DMS79 (cell line): ENCODE measurements around the gene TMEM107.

Source experiments
- DNase-seq: peaks from one replicate; lab custom pipeline; 2025; lab: John Stamatoyannopoulos, UW

The TMEM107 gene

DNA sequence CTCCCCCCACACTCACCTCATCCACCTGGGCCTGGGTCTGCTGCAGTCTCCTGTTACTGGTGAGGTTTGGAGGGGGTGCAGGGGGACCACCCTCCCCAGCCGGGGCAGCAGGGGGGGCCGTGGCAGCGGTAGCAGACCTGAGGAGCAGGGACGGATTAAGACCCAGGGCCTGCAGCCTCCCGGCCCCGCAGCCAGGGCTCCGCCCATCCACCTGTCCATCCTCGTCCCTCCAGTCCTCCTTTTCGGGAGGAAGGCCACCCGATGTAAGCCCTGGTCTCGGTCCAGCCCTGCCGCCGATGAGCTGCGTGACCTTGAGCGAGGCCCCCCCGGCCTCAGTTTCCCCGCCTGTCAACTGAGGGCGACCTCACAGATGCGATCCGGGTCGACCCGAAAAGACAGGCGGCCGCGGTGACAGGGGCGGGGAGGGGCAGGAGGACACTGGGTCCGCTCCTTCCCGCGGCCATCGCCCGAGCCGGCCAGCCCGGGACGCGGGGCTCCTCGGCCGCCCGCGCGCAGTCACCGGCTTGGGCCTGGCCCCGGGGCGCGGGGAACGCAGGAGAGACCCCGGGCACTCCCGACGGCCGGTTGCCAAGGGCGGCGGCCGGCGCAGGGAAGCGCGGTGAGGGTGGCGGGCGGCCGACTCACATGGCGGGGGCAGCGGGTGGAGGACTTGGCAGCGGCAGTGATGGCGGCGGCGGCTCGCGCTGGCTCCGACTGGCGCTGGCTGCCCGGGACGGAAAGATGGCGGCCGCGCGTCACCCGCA is 13.8 kb downstream of the TMEM107 start, which contains the start of gene VAMP2:
VAMP2 (minus strand) TSS at position 716 of the 764 bp plus-strand sequence; CDS start at position 647, 69 bp downstream.
- peak; percentile 15 for DNase-seq

DNA sequence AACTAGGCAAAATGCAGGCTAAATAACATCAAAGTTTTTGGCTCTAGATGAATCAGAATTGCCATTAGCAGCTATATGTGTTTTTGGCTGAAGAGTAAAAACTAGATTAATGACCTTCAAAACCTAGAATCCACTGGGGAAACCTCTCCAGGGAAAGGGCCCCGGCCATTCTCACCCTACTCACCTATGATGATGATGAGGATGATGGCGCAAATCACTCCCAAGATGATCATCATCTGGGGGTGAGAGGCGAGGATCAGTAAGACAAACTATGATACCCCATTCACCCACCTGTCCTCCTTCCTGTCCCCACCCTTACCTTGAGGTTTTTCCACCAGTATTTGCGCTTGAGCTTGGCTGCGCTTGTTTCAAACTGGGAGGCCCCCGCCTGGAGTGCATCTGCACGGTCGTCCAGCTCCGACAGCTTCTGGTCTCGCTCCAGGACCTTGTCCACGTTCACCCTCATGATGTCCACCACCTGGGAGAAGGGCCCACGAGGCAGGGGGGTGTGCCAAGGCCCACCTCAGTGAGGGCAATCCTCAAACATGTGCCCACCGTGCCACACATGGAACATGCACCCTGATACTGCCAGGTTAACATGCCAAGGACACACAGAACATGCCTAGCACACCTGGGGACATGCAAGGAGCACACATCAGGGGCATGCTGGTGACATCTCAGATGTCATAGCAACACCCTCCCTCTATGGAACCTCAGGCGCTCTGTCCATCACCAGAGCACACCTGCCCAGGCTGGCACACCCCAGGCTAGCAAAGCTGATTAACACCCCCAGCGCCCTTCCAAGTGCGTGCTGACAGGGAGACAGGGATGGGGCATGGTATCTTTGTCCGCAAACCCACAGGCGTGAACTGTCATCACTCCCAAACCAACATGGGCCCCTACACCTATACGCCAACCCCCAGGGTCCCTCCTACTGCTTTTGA is 14.6 kb downstream of the TMEM107 start:
- no peak for DNase-seq

DNA sequence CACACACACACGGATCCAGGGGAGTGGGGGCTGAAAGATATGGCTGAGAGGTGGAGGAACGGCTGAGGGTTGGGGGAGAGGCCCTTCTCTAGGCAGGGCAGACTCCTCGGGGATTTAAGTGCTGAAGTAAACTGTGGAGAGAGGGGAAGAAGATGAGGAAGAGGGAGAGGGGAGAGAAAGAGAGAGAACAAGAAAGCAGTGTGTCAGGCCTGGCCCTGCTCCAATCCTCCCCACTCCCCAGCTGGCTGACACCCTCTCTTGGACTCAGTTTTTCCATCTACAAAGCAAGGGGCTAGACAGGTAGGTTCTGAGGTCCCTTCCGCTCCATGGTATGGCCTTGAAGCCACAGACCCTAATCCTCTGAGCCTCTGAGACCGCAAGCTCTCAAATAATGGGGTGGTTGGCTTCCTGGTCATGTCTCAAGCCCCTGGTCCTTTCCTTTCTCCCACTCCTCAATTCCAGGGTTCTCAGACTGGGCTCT is 15.4 kb downstream of the TMEM107 start:
- DNase-seq: no peak

DNA sequence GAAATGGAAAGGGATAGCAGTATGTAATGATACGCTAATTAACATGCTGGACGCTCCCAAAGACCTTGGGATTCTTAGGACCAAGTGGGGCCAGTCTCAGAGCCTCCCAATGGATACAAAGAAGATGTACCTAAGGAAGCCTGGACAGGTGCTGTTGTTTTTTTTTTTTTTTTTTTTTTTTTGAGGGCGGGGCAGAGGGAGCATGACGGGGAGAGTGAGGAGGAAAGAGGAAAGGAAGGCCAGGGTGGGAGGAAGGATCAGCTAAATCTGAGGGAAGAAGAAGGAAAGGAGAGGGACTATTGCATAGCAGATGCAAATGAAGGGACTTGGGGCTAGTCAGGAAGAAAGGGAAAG is 16.0 kb downstream of the TMEM107 start:
- no peak for DNase-seq

DNA sequence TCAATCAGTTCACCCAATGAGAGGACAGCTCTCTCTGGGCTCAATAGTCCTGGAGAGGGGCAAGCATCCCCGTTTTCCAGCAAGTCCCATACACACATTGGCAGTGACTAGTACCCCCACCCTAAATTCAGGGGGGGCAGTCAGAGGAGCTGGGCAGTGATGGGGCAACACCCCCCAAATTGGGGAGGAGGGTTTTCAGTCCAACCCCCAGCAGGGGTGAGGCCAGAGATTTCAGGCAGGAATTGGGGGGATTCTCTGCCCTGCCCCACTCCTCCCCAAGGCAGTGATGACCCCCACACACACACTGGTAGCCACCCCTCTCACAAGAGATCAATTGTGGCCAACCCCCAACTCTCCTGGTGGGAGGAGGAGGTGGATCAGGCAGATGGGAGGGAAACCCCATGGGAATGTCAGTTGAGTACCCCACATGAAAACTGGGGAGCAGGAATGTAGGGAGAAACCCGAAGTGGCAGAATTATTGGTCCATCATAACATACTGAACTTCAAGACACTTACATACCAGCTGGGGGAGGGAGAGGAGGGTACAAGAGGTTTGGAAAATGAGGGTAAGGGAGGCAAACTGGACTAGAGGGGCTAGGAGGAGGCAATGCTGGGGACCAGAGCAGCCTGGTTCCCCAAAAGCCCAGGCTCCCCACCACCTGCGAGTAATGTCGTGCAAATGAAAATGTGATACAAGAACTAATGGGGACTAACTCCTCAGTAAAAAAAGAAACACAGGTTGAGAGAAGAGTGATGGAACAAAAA is 16.5 kb downstream of the TMEM107 start:
- DNase-seq: no peak

DNA sequence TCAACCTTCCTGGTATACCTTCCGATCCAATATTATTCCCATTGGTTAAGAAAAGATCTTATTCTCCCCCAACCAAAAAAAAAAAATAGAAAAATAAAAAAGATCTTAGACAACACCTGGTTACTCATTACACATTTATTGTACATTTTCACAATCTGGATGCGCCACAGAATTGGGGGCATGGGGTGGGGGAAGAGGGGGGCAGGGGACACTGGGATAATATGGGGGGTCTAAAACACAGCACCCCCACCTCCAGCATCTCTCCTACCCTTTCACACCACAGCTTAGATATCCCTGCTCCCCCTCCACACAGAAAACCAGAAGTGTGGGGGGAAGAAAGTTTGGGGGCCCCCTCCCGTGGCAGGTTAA is 17.2 kb downstream of the TMEM107 start:
- DNase-seq: no peak

DNA sequence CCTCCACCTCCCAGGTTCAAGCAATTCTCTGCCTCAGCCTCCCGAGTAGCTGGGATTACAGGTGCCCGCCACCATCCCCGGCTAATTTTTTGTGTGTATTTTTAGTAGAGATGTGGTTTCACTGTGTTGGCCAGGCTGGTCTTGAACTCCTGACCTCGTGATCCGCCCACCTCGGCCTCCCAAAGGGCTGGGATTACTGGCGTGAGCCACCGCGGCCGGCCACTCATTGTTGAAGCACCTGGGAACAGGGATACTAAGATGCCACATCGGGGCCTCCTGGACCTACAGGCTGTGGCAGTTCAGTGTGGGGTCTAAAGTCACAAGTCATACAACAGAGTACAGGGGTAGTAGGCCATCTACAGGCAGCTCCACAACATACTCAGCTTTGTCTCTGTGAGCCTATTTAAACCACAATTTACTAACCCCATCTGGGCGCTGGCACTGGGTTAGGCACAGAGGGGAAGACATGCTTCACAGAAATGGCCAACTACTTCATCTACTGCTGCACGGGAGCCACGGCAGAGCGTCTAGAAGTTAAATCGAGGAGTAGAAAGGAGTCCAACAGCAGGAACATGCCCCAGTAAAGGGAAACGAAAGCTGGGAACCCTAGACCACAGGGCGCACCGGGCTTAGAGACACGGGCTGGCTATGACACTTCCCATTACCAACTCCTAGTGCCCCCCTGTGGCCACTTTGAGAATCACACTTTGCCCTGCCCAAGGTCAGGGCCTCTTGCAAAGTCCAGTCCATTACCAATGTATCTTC is 17.7 kb downstream of the TMEM107 start:
- DNase-seq: peak; percentile 29

DNA sequence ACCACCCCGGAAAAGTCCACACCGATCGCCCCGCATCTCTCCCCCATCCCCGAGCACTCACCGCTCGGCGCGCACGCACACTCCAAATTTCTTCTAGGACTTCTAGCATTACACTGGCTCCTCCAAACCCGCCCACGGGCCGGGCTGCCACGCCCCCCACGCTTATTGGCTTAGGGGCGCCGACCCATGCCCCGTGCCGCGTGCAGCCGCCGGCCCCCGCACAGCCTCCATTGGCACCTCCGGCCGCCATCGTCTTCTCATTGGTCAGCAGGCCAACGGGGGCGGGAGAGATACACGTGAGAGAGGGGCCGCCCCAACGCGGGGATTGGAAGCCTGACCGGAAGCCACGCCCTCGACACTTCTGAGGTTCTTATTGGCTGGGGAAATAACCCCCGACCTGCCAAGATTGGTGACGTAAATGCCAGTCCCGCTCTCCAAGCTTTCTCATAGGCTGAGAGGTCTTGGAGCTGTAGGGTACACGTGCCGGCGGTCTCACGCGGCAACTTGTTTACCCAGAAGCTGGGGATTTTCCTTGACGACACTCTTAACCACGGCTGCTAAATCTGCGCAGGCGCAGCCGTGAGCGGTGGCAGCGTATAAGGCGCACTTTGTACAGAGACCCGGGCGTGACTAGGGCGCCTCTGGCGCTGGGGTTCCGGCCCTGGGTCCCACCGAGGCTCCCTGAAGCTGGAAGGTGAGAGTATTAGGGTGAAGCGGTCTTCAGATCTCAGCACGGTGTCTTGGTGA is 19.8 kb downstream of the TMEM107 start:
- DNase-seq: peak; percentile 100

DNA sequence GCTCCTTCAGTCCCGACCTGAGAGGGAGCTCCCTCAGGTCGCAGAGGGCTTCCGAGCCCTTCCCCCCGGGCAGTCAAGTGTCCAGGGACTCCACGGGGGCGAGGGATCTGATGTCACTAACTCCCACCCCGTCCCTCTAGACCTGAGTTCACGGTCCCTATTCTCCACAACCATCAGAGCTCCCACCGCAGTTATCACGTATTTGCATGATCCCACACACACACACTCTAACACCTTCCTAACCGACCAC is 20.3 kb downstream of the TMEM107 start:
- no peak for DNase-seq

DNA sequence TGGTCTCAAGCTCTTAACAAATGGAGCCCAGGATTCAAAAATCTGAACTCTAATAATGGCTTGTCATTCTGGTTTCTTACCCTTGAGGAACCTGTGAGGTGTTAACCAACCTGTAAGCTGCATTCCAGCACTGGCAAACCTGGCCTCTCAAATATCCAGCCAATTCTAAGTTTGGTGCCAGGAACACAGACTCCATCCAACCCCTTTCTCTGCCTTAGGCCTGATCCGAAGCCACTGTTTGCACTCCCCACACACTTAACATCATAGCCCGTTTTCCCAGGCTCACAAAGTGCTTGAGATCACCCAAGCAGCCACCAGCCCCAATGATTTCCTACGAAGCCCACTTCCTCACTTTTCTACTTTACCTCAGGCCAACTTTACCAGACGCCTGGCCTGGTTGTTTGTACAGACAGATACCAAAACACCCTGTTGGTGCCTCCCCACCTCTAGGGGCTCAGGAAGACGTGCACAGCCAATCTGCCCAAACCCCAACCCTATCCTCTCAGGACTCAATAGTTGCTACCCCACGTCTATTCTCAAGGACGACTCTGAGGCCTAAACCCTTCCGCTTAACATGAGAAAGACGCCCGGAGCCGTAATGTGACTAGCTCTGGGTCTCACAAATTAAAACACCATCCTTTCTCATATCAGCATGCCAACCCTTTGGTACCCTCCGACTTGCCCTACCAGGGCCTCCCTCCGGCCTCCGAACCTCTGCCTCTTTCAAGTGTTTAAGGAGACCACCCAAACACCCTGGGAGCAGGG is 20.8 kb downstream of the TMEM107 start:
- DNase-seq: no peak

DNA sequence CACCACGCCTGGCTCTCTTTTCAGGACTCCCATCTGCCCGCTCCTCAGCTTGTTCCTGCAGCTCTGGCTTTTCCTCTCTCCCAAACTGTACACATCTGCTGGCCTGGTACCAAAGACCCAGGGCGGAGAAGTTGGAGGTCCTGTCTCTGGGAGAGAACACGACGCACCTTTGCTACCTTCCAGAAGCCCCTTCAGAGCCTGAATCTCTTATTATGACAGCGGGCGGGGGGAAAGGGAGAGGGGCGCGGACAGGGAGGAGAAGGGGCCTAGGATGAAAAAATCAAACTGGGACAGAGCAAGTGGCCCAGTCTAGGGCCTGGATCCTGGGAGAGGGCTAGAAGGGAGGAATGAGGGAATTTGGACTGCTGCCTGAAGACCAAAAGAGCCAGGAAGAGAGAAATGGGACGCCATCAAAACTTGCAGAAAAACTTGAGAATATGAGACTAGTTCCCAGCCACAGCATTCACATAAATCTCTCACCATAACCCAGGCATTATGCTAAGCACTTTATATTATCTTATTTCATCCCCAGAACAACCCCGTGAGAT is 21.5 kb downstream of the TMEM107 start:
- no peak for DNase-seq

DNA sequence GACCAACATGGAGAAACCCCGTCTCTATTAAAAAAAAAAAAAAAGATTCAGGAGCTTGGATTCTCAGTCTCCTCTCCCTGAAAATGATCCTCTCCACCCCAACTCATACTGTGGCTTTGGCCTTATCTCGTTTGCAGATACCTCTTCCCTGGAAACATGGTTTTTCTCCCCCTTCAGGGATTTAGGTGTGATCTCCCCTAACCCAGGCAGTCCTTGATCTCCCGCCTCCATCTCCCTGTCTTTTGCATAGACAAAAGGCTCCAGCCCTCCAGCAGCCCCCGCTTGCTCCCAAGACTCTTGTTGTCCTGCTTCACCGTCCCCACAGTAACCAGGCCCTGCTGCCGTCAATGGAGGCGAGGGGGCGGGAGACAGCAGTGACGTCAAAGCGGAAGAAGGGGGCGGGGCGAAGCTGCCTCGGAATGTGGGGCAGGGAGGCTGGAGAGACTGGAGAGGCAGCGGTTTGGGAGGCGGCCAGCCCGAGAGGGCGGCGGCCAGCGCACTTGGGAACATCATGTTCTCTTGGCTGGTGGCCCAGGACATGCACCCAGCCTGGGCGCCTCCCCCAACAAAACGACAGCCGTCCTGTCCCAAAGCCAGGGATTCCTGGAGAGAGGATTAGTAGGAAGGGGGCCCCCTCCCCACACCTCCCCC is 22.1 kb downstream of the TMEM107 start:
- DNase-seq: peak; percentile 43

DNA sequence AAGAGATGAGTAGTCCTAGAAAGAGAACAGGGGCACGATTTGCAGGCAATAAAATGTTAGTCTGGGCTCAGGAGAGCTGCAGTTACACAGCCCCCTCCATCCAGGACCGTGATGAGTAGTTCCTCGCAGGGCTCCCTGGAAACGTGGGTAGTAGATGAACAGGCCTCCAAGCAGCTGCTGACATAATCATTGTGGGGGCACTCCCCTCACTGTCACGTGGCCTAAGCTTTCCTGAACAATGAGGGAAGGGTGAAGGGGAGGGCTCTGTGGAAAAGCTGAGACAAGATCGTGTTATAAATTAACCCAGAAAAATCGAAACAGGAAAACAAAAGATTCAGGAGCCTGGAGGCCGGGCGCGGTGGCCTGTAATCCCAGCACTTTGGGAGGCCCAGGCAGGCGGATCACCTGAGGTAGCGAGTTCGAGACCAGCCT is 22.6 kb downstream of the TMEM107 start:
- no peak for DNase-seq

DNA sequence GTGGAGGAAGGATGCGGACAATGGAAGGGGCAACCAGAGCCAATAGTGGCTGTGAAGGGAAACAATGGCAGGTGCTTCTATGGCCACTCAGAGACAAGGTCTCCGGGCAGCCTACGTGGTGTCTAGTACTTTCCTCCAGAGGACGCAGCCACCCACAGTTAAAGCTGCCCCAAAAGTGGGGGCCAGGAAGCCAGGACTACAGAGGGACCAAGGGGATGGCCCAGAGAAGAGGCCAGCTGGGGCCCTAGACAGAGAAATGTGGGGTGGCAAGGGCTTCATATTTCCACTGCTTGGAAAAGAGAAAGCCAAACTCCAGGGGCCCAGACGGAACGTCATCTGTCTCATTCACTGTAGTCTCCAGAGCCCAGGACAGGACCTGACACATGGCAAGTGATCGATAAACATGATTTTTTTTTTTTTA is 23.1 kb downstream of the TMEM107 start:
- no peak for DNase-seq

DNA sequence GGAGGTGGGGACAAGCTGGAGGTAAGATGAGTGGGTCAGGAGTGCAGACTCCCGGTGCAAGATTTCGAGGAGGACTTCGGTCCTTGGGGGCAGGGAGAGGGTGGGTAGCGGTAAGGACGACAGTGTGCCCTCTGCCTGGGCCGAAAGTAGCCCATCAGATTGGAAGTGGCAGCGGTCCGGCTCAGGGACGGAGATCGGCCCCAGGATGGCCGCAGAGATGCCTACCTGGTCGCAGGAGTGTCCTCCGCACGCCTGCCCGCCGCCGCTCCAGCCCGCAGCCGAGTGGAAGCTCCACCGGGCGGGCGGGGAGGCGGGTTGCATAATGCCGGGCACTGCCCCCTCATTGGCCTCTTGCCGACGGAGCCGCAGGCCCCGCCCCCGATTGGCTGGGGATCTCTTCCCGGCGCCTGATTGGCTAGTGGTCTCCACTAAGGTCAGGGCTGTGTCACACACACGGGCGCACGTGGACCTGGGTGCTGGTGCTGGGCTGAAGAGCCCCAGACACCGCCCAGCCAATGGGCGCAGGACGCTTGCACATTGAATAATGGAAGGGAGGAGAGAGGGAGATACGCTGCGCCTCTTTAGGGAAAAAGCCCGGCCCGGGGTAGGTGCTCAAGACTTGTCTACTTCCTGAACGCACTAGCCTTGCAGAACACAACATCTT is 23.9 kb downstream of the TMEM107 start, which contains the start of gene PER1:
PER1 (minus strand) TSS at position 293 of the 664 bp plus-strand sequence. CDS start 1,698 bp downstream, outside the sequence.
- DNase-seq: peak; percentile 72

DNA sequence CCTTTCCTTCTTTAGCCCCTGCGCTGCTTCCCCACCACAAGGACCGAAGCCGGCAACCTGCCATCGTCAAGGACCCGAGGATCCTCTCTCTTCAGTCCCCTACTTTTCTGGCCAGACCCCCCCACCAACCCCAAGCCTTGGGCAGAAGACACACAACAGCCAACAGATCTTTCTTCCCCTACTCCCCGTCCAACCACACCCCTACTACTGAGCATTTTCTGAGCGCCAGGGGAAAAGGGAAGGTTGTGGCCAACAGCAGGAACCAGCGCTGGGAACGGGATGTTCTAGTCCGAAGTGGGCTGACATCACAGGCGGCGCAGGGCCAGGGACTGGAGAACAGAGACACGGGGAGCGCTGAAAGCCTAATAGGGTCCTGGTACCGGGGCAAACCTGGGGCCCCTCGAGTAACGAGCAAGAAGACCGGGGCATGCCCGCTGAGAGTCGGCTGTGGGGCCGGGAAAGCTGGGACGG is 24.5 kb downstream of the TMEM107 start:
- DNase-seq: no peak

DNA sequence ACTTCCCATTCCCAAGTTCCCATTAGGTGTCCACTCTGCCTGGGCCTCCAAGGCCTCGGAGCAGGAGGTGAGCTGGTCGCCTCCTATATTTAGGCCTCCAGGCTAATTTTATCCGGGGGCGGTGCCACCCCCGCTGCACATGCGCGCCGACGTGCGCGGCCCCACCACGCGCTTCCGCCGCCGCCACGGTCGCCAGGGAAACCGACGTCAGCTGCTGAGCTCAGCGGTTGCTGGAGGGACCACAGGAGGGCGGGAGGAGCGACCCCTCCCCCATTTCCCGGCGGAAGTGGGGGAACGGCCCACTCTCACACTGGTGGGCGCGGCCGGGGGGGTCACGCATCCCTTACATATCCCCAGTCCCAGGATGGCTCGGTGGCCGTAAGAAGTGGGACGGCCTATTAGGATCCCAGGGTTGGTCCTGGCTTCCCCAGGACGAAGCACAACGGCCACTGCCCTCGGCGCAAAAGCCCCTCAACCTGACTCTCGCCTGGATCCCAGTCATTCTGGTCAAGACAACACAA is 25.0 kb downstream of the TMEM107 start:
- DNase-seq: peak; percentile 64
